ENCODE results near the gene RHOV.

The RHOV gene

DNA sequence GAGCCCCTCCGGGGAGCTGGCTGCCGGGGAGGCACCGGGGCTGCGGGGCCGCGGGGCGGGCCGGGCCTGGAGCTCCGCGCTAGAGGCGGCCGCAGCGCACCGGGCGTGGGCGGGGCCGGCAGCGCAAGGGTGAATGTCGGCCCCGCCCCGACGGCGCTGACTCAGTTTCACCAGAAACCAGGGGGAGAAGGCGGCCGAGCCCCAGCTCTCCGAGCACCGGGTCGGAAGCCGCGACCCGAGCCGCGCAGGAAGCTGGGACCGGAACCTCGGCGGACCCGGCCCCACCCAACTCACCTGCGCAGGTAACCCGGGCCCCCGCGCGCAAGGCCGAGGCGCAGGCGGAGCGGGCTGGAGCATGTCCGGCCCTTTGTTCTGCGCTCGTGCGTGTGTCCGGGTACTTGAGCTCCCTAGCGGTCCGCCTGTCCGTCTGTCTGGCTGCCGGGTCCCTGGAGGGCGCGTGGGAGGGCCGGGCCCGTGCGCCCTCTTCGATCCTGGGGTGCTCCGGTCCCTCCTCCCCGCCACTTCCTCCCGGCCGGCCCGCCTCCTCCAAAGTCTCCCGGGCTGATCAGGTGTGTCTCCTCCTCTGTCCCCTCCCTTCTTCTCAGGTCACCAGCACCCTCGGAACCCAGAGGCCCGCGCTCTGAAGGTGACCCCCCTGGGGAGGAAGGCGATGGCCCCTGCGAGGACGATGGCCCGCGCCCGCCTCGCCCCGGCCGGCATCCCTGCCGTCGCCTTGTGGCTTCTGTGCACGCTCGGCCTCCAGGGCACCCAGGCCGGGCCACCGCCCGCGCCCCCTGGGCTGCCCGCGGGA is 29.9 kb downstream of the RHOV start, which contains the start of gene SPINT1:
Gene SPINT1 (plus strand): TSS at position 164 of the 811 bp plus-strand sequence. CDS start 507 bp downstream, at position 671.
- DNase-seq = peak; percentile 81

DNA sequence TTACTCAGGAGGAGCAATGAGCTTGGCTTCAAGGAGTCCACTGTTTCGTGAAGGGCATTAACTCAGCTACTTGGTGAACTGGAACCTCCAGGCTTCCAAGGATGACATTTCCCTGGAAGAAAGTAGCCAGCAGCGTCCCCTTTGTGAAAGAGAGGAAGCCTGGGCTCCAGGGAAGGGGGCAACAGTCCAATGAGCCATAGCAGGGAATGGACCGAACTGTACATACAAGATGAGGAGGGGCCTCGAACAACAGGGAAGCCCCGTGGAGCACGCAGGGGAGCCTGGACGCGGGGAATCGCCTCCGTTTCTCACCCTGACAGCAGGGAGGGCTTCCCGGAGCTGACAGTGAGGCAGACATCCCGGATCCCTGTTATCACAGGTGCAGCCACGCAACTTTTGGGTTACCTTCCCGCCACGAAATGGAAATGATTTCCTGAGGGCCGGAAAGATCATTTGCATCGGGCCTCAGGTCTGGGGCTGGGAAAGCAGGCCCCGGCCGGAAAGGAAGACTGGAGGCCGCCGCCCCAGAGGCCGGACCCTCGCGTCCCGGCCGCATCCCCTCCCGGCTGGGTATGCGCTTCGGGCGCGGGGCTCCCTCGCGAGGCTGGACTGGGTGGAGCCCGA is 30.7 kb downstream of the RHOV start:
- DNase-seq = no peak

DNA sequence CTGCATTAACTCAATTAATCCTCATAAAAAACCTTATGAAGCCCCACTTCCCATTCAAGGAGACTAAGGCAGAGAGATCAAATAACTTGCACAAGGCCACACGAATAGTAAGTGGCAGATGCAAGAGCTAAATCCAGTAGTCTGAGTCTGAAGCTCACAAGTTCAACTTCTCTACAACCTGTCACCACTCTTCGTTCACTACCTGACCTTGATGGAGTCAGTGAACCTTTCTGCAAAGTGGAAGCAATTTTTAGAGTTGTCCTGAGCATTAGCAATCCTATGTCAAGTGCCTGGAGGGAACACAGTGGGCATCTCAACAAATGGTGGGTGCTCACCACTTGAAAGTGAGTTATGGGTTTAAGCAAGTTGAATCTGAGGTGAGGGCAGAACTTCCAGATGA is 32.3 kb downstream of the RHOV start:
- DNase-seq = no peak

DNA sequence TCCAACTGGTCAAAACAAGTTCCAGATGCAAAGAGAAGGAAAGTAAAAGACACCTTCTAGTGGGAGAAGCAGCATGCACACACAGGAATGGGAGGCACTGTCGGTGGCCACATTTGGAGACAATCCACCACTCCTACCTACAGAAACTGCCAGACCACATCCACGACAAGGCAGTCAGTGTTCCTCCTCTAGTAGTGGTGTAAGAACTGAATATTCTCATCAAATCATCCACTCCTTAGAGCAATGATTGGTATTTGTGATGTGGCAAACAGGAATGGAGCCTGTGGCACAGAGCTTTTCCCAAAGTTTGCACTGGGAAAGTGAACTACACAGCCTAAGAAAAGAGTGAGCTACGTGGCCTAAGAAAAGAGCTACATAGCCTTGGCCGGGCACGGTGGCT is 35.3 kb downstream of the RHOV start:
- no peak for DNase-seq

DNA sequence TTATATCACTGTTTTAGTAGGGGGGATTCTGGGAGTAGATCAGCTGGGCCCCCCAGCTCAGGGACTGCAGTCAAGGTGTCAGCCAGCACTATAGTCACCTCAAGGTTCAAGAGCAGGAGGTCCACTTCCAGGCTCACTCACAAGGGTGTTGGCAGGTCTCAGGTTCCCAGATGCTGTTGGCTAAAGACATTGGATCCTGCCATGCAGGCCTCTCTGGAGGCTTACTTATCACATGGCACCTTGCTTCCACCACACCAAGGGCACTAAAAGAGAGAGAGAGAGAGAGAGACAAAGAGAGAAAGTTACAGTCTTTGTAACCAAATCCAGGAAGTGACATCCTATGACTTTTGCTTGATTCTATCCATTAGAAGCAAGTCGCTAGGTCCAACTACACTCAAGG is 38.0 kb downstream of the RHOV start:
- DNase-seq = no peak

DNA sequence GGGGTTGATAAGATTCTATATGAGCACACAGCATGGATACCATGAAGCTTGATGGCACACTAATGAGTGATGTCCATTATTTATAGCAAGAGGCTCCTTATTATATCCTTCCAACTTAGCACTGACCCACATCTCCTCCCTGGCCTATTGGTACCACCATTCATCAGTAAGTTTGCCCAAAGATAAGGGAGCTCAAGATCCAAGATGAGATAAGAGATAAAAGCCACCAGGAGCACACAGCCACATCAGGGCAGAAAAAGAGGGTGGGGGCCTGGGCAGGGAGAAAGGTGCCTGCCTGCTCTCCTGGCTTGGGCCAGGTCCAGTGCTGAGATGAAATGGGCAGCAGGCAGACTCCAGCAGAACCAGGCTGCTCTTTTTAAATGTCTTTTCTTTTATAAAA is 41.1 kb downstream of the RHOV start:
- DNase-seq = no peak

DNA sequence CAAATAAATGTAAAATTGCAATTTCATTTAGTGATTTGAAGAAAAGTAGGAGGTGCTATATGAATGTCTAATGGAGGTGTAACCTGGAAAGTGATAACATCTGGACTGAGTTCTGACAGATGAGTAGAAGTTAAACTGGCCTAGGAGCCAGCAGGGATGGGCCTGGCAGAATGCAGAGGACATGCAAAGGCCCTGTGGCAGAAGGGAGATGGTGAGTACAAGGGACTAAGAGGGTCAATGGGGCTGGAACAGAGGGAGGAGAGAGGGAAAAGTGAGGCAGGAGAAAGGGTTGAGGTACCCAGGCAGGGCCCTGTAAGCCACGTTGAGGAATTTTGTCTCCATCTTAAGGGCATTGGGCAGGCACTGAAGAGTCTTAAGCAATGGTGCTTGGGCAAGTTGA is 42.2 kb downstream of the RHOV start:
- no peak for DNase-seq

DNA sequence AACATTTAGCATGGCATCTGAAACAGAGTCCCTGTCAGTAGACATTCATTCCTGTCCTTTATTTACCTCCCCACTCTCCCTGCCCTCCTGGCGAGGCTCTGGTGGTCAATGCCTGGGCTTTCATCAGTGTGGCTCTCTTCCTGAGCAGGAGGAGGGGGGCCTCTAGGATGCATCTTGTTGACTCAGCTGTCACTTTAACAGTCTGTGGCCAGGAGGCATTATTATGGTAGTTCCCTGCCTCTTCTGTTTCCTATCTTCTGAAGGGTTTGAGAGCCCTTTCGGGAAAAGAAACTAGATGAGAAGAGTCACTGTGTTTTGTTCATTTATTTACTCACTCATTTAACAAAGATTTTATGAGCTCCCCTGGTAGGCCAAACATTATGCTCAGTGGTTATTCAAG is 43.1 kb downstream of the RHOV start:
- no peak for DNase-seq

DNA sequence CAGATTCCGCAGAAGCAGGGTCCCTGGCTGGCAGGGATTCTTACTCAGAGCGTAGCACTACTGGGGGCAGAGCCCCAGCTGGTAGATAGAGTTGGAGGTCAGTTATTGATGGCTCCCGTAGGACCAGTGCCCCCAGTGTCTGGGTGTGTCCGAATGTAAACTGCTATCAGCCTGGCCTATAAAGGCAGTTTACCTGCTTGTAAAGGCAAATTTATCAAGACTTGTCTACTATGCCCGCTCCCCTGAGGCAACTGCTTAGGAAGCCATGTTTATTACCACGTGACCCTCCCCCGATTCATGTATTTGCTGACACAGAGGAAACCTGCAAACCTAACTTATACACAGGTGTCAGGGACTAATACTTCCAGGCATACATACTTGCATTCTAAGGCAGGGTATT is 44.9 kb downstream of the RHOV start:
- no peak for DNase-seq

DNA sequence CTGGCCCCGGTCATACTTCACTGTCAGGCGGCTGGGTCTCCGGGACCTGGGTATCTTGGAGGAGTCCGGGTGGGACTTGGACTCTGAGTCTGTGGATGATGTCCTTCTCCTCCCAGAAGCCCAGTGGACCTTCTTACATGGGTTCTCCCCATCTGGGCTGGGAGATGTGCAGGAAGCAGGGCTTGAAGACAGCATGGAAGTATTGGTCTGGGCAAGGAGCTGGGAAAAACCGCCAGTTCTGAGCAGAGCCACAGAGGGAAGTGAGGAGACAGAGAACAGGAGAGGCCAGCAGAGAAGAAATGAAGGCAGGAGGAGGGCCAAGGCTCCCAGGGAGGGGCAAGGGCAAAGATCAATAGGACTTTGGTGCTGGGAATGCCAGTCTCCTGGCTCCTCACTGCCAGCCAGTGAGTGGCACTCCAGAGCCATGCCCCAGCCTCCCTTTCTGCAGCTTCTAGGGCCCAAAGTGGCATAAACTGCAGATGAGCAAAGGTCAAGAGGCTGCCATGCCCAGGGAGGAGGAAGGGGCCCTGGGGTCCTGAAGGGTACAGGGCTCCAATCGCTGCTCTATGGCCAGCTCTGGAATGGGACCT is 45.5 kb downstream of the RHOV start, which contains the start of gene PPP1R14D:
Gene PPP1R14D (minus strand): TSS at position 262 of the 590 bp plus-strand sequence. CDS start 67 bp downstream, at position 195.
- DNase-seq = no peak

DNA sequence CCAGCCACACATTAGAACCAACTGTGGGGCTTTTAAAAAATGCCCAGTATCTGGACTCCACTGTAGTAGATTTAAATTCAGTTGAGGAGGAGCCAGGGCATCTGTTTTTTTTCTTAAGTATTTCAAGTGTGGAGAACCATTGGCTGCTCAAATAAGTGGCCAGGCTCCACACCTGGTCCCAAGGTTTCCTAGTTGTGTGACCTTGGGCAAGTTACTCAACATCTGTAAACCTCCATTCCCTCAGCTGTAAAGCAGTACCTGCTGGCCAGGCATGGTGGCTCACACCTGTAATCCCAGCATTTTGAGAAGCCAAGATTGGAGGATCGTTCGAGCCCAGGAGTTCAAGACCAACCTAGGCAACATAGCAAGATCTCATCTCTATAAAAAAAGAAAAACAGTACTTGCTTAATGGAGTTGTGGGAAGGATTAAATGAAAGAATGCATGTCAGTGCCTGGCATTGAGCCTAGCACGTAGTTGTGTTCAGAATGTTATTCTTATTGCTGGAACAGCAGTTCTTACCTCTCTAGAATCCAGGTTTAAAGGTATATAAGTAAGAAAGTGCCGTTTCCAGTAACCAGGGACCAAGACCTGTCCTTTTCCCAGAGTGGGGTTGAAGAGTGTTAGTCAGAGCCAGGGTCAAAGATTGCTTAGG is 47.5 kb downstream of the RHOV start:
- no peak for DNase-seq

DNA sequence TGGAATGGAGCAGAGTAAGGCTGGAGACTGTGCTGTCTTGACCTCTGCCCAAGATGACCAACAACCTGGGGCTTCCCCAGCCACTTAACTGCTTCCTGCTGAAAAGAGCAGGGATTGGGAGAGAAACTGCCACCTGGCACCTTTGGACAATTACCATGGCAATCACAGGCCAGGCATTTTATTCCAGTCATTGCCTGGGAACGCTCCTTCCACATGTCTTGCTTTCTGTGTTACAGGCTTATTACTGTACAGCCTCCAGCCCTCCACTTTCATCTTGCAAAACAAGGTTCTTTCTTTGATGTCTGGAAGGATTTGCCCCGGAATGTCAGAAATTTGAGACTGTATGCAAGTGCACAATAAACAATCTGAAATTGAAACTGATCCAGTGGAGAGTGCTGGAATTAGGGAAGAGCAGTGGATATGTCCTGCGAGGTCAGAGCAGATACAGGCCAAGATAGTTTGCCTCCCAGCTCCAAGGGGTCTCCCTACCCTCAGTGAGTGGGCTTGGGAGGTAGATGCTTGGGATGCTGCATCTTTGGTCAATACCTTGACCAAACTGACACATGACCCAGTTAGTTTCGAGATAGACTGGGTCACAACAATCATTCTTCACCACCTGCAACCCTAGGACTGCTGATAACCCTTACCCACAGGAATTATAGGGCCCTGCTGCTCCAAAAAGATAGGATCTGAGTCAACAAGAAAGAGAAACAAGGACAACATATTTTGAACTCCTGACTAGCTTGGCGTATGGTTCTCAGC is 48.2 kb downstream of the RHOV start:
- DNase-seq = no peak

DNA sequence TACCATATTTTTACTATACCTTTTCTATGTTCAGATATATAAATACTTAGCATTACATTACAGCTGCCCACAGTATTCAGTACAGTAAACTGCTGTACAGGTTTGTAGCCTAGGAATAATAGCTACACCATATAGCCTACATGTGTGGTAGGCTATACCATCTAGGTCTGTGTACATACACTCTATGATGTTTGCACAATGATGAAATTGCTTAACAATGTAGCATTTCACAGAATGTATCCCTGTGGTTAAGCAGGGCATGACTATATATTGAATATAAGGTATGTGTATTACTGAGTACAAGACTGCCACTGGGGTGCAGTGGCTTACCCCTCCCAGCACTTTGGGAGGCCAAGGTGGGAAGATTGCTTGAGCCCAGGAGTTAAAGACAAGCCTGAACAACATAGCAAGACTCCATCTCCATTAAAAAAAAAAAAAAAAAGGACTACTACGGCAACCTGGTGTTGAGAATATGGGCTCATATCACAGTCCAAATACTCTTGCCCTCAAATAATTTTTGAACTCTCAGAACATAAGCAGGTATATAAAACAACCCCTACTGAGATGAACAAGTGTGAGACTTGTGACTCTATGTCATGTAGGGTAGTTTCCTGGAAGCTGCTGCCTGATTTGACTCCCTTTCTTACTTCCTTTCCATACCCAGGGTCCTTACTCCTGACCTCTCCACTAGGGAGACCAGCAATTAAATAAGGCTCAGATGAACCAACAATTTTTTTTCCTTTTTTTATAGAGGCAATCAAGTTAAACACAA is 50.3 kb downstream of the RHOV start:
- no peak for DNase-seq

Measured in stimulated activated CD4-positive, alpha-beta T cell treated with anti-CD3 and anti-CD28 coated beads, Interleukin-12 subunit alpha, Interleukin-12 subunit beta, amount 100 ng/mL, for 4 hours (primary cell).